ENCODE data around the gene PEX11A.

Gene PEX11A

DNA sequence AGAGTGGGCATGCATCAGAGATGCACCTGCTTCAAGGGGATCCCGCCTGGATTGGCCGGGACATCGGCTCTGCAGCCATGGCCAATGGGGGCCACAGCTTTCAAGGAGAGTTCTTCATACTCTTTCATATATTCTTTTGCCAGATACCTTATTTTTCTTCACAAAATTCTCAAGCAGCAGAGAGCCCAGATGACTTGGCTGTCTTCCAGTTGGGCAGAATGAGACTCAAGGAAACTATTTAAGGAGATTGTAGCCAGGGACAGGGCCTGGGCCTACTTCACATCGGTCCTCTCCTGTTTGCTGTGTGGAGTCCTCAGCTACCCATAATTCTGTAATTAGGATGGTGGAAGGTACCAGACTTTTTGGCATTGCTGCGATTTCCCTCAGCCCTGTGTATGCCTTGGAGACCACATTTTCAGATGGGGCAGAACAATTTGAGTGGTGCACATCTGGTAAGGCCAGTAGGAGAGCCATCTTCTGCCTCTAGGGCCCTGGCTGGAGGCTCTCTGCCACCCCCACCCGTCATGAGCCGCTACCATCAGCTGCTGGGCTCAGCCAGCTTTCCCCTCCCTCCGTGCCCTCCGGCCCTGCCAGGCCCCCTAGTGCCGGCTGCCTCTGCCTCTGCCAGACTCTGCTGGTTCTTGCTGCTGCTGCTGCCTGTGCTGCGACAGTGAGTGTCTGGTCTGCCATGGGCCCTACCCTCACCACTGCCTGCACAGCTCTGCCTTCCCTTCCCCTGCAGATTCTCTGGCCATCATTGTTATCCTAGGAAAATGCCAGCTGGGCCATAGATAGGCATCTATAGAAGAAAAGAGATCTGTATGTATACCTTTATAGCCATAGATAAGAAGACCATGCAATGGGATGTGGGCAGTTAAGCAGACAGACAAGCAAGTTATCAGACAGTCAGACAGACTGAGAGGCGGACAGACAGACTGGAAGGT is 18.1 kb downstream of the PEX11A start:
- TF ChIP-seq ZFP30 (CRISPR knock-in tag; IDR thresholded peaks at IDR 0.05) (no peak), TOX (CRISPR knock-in tag; IDR thresholded peaks at IDR 0.05; ENCODE audit: borderline replicate concordance) (no peak), ZNF565 (CRISPR knock-in tag; conservative IDR thresholded peaks at IDR 0.05; ENCODE audit: low read depth) (no peak), ZFP3 (CRISPR knock-in tag; IDR thresholded peaks at IDR 0.05) (no peak), ARNTL (CRISPR knock-in tag; IDR thresholded peaks at IDR 0.05; ENCODE audit: borderline replicate concordance, low read depth) (no peak), ZNF70 (CRISPR knock-in tag; IDR thresholded peaks at IDR 0.05) (no peak), GLIS3 (CRISPR knock-in tag; IDR thresholded peaks at IDR 0.05) (no peak), ESRRG (CRISPR knock-in tag; IDR thresholded peaks at IDR 0.05) (no peak), ZNF8 (CRISPR knock-in tag; IDR thresholded peaks at IDR 0.05) (no peak), CSDC2 (CRISPR knock-in tag; IDR thresholded peaks at IDR 0.05) (no peak)
- TF ChIP-seq, protein P1, sequence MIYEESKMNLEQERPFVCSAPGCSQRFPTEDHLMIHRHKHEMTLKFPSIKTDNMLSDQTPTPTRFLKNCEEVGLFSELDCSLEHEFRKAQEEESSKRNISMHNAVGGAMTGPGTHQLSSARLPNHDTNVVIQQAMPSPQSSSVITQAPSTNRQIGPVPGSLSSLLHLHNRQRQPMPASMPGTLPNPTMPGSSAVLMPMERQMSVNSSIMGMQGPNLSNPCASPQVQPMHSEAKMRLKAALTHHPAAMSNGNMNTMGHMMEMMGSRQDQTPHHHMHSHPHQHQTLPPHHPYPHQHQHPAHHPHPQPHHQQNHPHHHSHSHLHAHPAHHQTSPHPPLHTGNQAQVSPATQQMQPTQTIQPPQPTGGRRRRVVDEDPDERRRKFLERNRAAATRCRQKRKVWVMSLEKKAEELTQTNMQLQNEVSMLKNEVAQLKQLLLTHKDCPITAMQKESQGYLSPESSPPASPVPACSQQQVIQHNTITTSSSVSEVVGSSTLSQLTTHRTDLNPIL (CRISPR knock-in tag; IDR thresholded peaks at IDR 0.05; ENCODE audit: low read depth), result no peak
- TF ChIP-seq, protein P2, sequence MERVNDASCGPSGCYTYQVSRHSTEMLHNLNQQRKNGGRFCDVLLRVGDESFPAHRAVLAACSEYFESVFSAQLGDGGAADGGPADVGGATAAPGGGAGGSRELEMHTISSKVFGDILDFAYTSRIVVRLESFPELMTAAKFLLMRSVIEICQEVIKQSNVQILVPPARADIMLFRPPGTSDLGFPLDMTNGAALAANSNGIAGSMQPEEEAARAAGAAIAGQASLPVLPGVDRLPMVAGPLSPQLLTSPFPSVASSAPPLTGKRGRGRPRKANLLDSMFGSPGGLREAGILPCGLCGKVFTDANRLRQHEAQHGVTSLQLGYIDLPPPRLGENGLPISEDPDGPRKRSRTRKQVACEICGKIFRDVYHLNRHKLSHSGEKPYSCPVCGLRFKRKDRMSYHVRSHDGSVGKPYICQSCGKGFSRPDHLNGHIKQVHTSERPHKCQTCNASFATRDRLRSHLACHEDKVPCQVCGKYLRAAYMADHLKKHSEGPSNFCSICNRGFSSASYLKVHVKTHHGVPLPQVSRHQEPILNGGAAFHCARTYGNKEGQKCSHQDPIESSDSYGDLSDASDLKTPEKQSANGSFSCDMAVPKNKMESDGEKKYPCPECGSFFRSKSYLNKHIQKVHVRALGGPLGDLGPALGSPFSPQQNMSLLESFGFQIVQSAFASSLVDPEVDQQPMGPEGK (CRISPR knock-in tag; IDR thresholded peaks at IDR 0.05; ENCODE audit: borderline replicate concordance), result no peak
- TF ChIP-seq, protein P3, sequence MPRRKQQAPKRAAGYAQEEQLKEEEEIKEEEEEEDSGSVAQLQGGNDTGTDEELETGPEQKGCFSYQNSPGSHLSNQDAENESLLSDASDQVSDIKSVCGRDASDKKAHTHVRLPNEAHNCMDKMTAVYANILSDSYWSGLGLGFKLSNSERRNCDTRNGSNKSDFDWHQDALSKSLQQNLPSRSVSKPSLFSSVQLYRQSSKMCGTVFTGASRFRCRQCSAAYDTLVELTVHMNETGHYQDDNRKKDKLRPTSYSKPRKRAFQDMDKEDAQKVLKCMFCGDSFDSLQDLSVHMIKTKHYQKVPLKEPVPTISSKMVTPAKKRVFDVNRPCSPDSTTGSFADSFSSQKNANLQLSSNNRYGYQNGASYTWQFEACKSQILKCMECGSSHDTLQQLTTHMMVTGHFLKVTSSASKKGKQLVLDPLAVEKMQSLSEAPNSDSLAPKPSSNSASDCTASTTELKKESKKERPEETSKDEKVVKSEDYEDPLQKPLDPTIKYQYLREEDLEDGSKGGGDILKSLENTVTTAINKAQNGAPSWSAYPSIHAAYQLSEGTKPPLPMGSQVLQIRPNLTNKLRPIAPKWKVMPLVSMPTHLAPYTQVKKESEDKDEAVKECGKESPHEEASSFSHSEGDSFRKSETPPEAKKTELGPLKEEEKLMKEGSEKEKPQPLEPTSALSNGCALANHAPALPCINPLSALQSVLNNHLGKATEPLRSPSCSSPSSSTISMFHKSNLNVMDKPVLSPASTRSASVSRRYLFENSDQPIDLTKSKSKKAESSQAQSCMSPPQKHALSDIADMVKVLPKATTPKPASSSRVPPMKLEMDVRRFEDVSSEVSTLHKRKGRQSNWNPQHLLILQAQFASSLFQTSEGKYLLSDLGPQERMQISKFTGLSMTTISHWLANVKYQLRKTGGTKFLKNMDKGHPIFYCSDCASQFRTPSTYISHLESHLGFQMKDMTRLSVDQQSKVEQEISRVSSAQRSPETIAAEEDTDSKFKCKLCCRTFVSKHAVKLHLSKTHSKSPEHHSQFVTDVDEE (CRISPR knock-in tag; IDR thresholded peaks at IDR 0.05), result no peak
- TF ChIP-seq, protein P4, sequence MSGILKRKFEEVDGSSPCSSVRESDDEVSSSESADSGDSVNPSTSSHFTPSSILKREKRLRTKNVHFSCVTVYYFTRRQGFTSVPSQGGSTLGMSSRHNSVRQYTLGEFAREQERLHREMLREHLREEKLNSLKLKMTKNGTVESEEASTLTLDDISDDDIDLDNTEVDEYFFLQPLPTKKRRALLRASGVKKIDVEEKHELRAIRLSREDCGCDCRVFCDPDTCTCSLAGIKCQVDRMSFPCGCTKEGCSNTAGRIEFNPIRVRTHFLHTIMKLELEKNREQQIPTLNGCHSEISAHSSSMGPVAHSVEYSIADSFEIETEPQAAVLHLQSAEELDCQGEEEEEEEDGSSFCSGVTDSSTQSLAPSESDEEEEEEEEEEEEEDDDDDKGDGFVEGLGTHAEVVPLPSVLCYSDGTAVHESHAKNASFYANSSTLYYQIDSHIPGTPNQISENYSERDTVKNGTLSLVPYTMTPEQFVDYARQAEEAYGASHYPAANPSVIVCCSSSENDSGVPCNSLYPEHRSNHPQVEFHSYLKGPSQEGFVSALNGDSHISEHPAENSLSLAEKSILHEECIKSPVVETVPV (CRISPR knock-in tag; IDR thresholded peaks at IDR 0.05), result no peak
- peak; percentile 46 for ATAC-seq

DNA sequence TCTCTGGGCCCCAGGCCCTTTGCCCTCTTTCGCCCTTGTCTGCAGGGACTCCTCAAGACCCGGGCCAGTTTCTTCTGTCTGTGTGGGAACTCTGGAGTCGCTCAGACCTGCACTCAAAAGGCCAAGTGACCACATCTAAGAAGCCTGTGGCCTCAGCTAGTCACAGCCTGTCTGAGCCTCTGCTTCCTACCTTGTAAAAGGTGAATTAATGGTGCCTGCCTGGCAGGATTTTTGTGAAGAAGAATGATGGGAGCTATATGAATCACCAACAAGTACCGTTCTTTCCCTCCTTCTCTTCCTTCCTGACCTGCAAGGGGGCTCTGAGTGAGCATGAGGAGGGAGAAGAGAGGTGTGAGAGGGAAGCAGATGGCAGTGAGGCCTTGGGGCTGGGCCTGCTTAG is 18.9 kb downstream of the PEX11A start:
- ATAC-seq, result no peak

GRCh38 chr15:89670971-89671560 is 19.5 kb downstream of the PEX11A start:
- no peak for ATAC-seq

More for the DNA sequence above, 18.9 kb downstream of the PEX11A start:
- no peak for TF ChIP-seq TCF4 (CRISPR knock-in tag; IDR thresholded peaks at IDR 0.05; ENCODE audit: borderline replicate concordance)
- TF ChIP-seq, protein P5, sequence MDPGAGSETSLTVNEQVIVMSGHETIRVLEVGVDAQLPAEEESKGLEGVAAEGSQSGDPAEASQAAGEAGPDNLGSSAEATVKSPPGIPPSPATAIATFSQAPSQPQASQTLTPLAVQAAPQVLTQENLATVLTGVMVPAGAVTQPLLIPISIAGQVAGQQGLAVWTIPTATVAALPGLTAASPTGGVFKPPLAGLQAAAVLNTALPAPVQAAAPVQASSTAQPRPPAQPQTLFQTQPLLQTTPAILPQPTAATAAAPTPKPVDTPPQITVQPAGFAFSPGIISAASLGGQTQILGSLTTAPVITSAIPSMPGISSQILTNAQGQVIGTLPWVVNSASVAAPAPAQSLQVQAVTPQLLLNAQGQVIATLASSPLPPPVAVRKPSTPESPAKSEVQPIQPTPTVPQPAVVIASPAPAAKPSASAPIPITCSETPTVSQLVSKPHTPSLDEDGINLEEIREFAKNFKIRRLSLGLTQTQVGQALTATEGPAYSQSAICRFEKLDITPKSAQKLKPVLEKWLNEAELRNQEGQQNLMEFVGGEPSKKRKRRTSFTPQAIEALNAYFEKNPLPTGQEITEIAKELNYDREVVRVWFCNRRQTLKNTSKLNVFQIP (CRISPR knock-in tag; IDR thresholded peaks at IDR 0.05; ENCODE audit: borderline replicate concordance, low read depth), result no peak
- no peak for TF ChIP-seq ISL1 (CRISPR knock-in tag; IDR thresholded peaks at IDR 0.05)
- no peak for TF ChIP-seq SNAI2 (CRISPR knock-in tag; IDR thresholded peaks at IDR 0.05)

More at GRCh38 chr15:89670971-89671560, 19.5 kb downstream of the PEX11A start:
- no peak for TF ChIP-seq TOX (CRISPR knock-in tag; IDR thresholded peaks at IDR 0.05; ENCODE audit: borderline replicate concordance)
- no peak for TF ChIP-seq CSDC2 (CRISPR knock-in tag; IDR thresholded peaks at IDR 0.05)
- no peak for TF ChIP-seq ZNF8 (CRISPR knock-in tag; IDR thresholded peaks at IDR 0.05)
- no peak for TF ChIP-seq OSR1 (CRISPR knock-in tag; IDR thresholded peaks at IDR 0.05)
- TF ChIP-seq, protein P4 (CRISPR knock-in tag; IDR thresholded peaks at IDR 0.05), result no peak
- TF ChIP-seq, protein P5 (CRISPR knock-in tag; IDR thresholded peaks at IDR 0.05; ENCODE audit: borderline replicate concordance, low read depth), result no peak
- TF ChIP-seq ZNF70 (CRISPR knock-in tag; IDR thresholded peaks at IDR 0.05), result no peak
- TF ChIP-seq ZFP3 (CRISPR knock-in tag; IDR thresholded peaks at IDR 0.05), result no peak
- TF ChIP-seq, protein P2 (CRISPR knock-in tag; IDR thresholded peaks at IDR 0.05; ENCODE audit: borderline replicate concordance), result no peak
- no peak for TF ChIP-seq ZC3H10 (CRISPR knock-in tag; IDR thresholded peaks at IDR 0.05)
- no peak for TF ChIP-seq ARNTL (CRISPR knock-in tag; IDR thresholded peaks at IDR 0.05; ENCODE audit: borderline replicate concordance, low read depth)
- no peak for TF ChIP-seq ESRRG (CRISPR knock-in tag; IDR thresholded peaks at IDR 0.05)
- TF ChIP-seq GLIS3 (CRISPR knock-in tag; IDR thresholded peaks at IDR 0.05), result no peak

Data from SK-N-SH treated with all-trans-retinoic acid at 6 μM for 48 hours (cell line).